Measurements from ENCODE around the gene MEIKIN. TPM values are rescaled to one million over a fixed set of nuclear protein-coding genes. Genes with fewer than 3 reads are reported as not detected.
"Not testable (repeated sequence)": the region's sequence is repeated elsewhere in the genome, so short reads cannot be mapped to it uniquely, and the experiment has no call there.

The MEIKIN gene
- total and polyA plus RNA-seq, 9 donors: 0.29 TPM; not detected in 8

DNA sequence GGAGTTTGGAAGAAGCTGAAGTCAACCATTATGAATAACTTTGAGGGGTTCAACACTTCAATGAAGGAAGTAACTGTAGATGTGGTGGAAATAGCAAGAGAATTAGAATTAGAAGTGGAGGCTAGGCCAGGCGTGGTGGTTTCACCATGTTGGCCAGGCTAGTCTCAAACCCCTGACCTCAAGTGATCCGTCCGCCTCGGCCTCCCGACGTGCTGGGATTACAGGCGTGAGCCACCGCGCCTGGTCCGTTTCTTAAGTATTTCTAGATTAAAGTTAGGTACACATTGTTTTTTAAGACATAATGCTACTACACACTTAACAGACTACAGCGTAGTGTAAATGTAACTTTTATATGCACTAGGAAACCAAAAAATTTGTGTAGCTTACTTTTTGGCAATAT, 162.7 kb downstream of the MEIKIN start:
- intact Hi-C loops (cut with DNase I): no loop called here
- WGBS, 3 donors: 97 to 98% (median 97%) methylated on average over 11 of the region's 11 CpGs

DNA sequence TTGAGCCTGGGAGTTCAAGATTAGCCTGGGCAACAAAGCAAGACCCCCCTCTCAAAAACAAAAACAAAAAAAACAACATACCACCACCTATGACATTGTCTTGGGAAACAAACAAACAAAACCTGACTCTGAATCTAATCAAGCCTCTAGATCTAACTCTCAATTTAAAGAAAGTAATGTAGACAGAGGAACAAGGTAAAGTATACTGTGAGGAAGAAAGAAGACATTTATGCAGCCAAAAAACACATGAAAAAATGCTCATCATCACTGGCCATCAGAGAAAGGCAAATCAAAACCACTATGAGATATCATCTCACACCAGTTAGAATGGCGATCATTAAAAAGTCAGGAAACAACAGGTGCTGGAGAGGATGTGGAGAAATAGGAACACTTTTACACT, 167.3 kb downstream of the MEIKIN start:
- intact Hi-C loops (cut with DNase I); H3K27ac ChIP-seq: not testable (repeated sequence)

More for the DNA sequence above, 162.7 kb downstream of the MEIKIN start:
- Histone ChIP-seq H3K27me3 (no peaks in the 10 kb centered on the region), H3K27ac (no peak overlapping the region), H3K36me3 (no peaks in the 10 kb centered on the region), H3K4me1 (ENCODE audit: insufficient read depth) (peaks cover 3% of the 10 kb centered on the region), H3K4me3 (no peak overlapping the region), H3K9me3 (no peaks in the 10 kb centered on the region)
- TF ChIP-seq, protein P1, sequence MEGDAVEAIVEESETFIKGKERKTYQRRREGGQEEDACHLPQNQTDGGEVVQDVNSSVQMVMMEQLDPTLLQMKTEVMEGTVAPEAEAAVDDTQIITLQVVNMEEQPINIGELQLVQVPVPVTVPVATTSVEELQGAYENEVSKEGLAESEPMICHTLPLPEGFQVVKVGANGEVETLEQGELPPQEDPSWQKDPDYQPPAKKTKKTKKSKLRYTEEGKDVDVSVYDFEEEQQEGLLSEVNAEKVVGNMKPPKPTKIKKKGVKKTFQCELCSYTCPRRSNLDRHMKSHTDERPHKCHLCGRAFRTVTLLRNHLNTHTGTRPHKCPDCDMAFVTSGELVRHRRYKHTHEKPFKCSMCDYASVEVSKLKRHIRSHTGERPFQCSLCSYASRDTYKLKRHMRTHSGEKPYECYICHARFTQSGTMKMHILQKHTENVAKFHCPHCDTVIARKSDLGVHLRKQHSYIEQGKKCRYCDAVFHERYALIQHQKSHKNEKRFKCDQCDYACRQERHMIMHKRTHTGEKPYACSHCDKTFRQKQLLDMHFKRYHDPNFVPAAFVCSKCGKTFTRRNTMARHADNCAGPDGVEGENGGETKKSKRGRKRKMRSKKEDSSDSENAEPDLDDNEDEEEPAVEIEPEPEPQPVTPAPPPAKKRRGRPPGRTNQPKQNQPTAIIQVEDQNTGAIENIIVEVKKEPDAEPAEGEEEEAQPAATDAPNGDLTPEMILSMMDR (IDR thresholded peaks at IDR 0.05): no peak
- no peak for TF ChIP-seq EP300 (IDR thresholded peaks at IDR 0.05)
- no peak for TF ChIP-seq POLR2A (IDR thresholded peaks at IDR 0.05)
- DNase-seq: no peak

DNA sequence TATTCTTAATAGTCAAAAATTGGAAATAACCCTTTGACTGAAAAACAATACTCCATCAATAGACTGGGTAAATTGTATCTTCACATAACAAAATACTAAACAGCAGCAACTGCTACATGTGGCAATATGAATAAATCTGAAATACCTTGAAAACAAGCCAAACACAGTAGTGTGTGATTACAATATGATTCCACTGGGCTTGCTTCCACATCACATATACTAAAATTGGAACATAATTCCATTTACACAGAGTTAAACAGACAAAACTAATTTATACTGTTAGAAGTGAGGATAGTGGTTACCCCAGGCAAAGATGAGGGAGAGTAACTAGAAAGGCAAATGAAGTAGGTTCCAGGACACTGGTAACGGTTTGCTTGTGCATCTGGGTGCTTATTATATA, 169.0 kb downstream of the MEIKIN start:
- intact Hi-C loops (cut with DNase I): no loop called here
- no peaks in the 10 kb centered on the region for H3K27me3 ChIP-seq
- TF ChIP-seq POLR2A (IDR thresholded peaks at IDR 0.05) (no peak), EP300 (IDR thresholded peaks at IDR 0.05) (no peak)
- TF ChIP-seq, protein P1 (IDR thresholded peaks at IDR 0.05): no peak
- H3K4me3 ChIP-seq: no peak overlapping the region
- no peaks in the 10 kb centered on the region for H3K9me3 ChIP-seq
- WGBS, 3 donors: 71 to 87% (median 79%) methylated on average over 1 of the region's 1 CpG
- no peak overlapping the region for H3K27ac ChIP-seq
- no peaks in the 10 kb centered on the region for H3K36me3 ChIP-seq
- H3K4me1 ChIP-seq (ENCODE audit: insufficient read depth): peaks cover 1% of the 10 kb centered on the region
- DNase-seq: no peak

More for the DNA sequence above, 167.3 kb downstream of the MEIKIN start:
- not testable (repeated sequence) for H3K27me3 ChIP-seq; H3K36me3 ChIP-seq; H3K9me3 ChIP-seq; H3K4me3 ChIP-seq; H3K4me1 ChIP-seq (ENCODE audit: insufficient read depth); DNase-seq
- WGBS, 3 donors: 0 to 100% (median 85%) methylated on average over 1 of the region's 1 CpG

DNA sequence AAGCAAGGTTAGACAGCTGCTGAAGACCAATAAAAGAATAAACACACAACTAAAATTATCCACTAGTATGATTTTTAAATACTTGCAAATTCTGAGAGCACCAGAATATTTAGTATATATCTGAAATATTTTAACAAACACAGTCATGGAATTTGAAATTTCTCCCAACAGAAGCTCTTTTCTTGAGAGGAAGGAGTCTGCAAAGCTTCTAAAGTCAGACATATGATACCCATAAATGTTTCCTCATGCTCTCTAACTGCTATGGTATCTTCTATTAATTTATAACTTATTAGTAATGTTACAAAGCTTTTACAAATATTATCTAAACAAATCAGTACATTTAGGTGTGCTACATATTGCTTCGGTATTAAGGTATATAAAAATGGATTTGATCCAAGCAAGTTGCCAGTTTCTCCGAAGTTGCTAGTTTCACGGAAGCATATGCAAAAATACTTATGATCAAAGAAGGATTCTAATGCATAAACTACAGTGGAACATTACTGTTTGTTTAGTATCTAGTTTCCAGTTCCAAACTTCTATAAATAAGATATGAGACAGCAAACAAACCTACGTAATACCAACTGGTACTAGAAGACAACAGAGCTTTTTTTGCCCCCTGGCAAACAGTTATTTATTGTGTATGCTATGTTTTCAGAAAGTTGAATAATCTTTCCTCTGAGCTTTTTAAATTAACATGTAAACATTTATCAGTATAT, 170.7 kb downstream of the MEIKIN start:
- Histone ChIP-seq H3K9me3 (no peaks in the 10 kb centered on the region), H3K36me3 (no peaks in the 10 kb centered on the region), H3K27ac (no peak overlapping the region), H3K4me1 (ENCODE audit: insufficient read depth) (peaks cover 1% of the 10 kb centered on the region), H3K27me3 (no peaks in the 10 kb centered on the region), H3K4me3 (no peak overlapping the region)
- intact Hi-C loops (cut with DNase I): no loop called here
- no peak for DNase-seq
- 64 to 74% (median 72%) methylated on average over 4 of the region's 4 CpGs for WGBS, 3 donors
- TF ChIP-seq EP300 (IDR thresholded peaks at IDR 0.05) (no peak), POLR2A (IDR thresholded peaks at IDR 0.05) (no peak)
- TF ChIP-seq, protein P1 (IDR thresholded peaks at IDR 0.05): no peak

DNA sequence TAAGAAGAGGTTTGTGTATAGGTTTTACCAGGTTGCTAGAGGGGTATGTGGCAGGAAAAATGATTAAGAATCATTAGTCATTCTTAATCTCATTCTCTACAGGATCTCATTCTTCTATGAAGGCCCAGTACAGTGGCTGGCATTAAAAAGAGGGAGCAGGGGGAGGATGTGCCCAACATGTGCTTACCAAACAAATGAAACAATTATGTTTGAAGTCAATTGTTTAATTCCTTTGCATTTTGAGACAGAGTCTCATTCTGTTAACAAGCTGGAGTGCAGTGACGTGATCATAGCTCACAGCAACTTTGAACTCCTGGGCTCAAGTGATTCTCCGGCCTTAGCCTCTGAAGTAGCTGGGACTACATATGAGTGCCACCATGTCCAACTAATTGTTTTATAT, 171.7 kb downstream of the MEIKIN start:
- Histone ChIP-seq H3K9me3 (no peaks in the 10 kb centered on the region), H3K36me3 (no peaks in the 10 kb centered on the region), H3K27ac (no peak overlapping the region), H3K4me1 (ENCODE audit: insufficient read depth) (peaks cover 1% of the 10 kb centered on the region), H3K27me3 (no peaks in the 10 kb centered on the region), H3K4me3 (no peak overlapping the region)
- 95 to 100% (median 98%) methylated on average over 2 of the region's 2 CpGs for WGBS, 3 donors
- intact Hi-C loops (cut with DNase I): no loop called here
- TF ChIP-seq EP300 (IDR thresholded peaks at IDR 0.05): no peak
- TF ChIP-seq POLR2A (IDR thresholded peaks at IDR 0.05): no peak
- TF ChIP-seq, protein P1 (IDR thresholded peaks at IDR 0.05): no peak
- DNase-seq: no peak

Data from ovary (tissue), 9 donors.